Measurements from ENCODE around the gene BOK.

Gene BOK

GRCh38 chr2:241601841-241602240 lies 43.3 kb downstream of the BOK start:
- DNase-seq (ENCODE audit: low spot score) = no peak

GRCh38 chr2:241602720-241603119 lies 44.2 kb downstream of the BOK start:
- DNase-seq (ENCODE audit: low spot score) = no peak

GRCh38 chr2:241603686-241604085 lies 45.1 kb downstream of the BOK start:
- no peak for DNase-seq (ENCODE audit: low spot score)

GRCh38 chr2:241606186-241606585 lies 47.6 kb downstream of the BOK start:
- DNase-seq (ENCODE audit: low spot score) = no peak

GRCh38 chr2:241607162-241607885 lies 48.8 kb downstream of the BOK start:
- DNase-seq (ENCODE audit: low spot score) = no peak

- no peak for DNase-seq (ENCODE audit: low spot score)
These were observed 50.3 kb downstream of the BOK start for GRCh38 chr2:241608881-241609280.

- peak; percentile 89 for DNase-seq (ENCODE audit: low spot score)
These were observed 51.6 kb downstream of the BOK start for GRCh38 chr2:241609859-241610793.

- no peak for DNase-seq (ENCODE audit: low spot score)
These were observed 52.5 kb downstream of the BOK start for GRCh38 chr2:241611062-241611461.

GRCh38 chr2:241612156-241613016 lies 53.8 kb downstream of the BOK start:
- DNase-seq (ENCODE audit: low spot score) = no peak

GRCh38 chr2:241613017-241613780 lies 54.7 kb downstream of the BOK start:
- DNase-seq (ENCODE audit: low spot score) = no peak

- no peak for DNase-seq (ENCODE audit: low spot score)
These were observed 56.5 kb downstream of the BOK start for GRCh38 chr2:241615041-241615440.

- DNase-seq (ENCODE audit: low spot score) = no peak
These were observed 57.0 kb downstream of the BOK start for GRCh38 chr2:241615522-241616052.

GRCh38 chr2:241616168-241617125 lies 57.9 kb downstream of the BOK start:
- DNase-seq (ENCODE audit: low spot score) = no peak

- no peak for DNase-seq (ENCODE audit: low spot score)
These were observed 59.0 kb downstream of the BOK start for GRCh38 chr2:241617431-241618154.

- no peak for DNase-seq (ENCODE audit: low spot score)
These were observed 59.8 kb downstream of the BOK start for GRCh38 chr2:241618296-241618805.

- DNase-seq (ENCODE audit: low spot score) = no peak
These were observed 60.3 kb downstream of the BOK start for GRCh38 chr2:241618829-241619228.

GRCh38 chr2:241619597-241620418 lies 61.3 kb downstream of the BOK start:
- DNase-seq (ENCODE audit: low spot score) = no peak

GRCh38 chr2:241620419-241620769 lies 61.8 kb downstream of the BOK start:
- DNase-seq (ENCODE audit: low spot score) = no peak

Data from hematopoietic multipotent progenitor cell treated with erythropoietin and hydrocortisone succinate and interleukin-3 and kit ligand, for 15 days (in vitro differentiated cells).